Mesenteric fat pad (tissue), 1 donor: ENCODE measurements around the gene VWC2. TPM values are rescaled to one million over a fixed set of nuclear protein-coding genes. Genes with fewer than 3 reads are reported as not detected.
"Not testable (repeated sequence)": the region's sequence is repeated elsewhere in the genome, so short reads cannot be mapped to it uniquely, and the experiment has no call there.

Source experiments
- DNase-seq: peaks from one replicate; pipeline ENCODE4 v3.0.0-alpha.2; 2020; ENCODE audit warnings: low spot score
- total RNA-seq: library from RNA; stranded (reverse); fragmentation: NEBNext Ultra II Directional; extraction: Animal tissue kit (Norgen Biotek cat#: 25700); gene quantifications from one replicate; pipeline ENCODE4 v1.2.1, GENCODE V29; 2021
- donor health status: DM: yes; HTN: yes; CAD: no.

The VWC2 gene
- total RNA-seq, 1 donor from 2014 or later: not detected

GRCh38 chr7:49850921-49851613 lies 77.6 kb downstream of the VWC2 start:
- DNase-seq: no peak

- DNase-seq: not testable (repeated sequence)
Measured at GRCh38 chr7:49851614-49851934, 78.1 kb downstream of the VWC2 start.

- no peak for DNase-seq
Measured at GRCh38 chr7:49852619-49853462, 79.4 kb downstream of the VWC2 start.

GRCh38 chr7:49855281-49855980 lies 82.0 kb downstream of the VWC2 start:
- DNase-seq: no peak

- no peak for DNase-seq
Measured at GRCh38 chr7:49860293-49860692, 86.9 kb downstream of the VWC2 start.

GRCh38 chr7:49866076-49866735 lies 92.8 kb downstream of the VWC2 start:
- DNase-seq: no peak

GRCh38 chr7:49866910-49867309 lies 93.5 kb downstream of the VWC2 start:
- DNase-seq: no peak

GRCh38 chr7:49873420-49873819 lies 100.0 kb downstream of the VWC2 start:
- DNase-seq: no peak

- no peak for DNase-seq
Measured at GRCh38 chr7:49875336-49875735, 101.9 kb downstream of the VWC2 start.

GRCh38 chr7:49876202-49876601 lies 102.8 kb downstream of the VWC2 start:
- no peak for DNase-seq

- DNase-seq: no peak
Measured at GRCh38 chr7:49878089-49878488, 104.7 kb downstream of the VWC2 start.

- DNase-seq: no peak
Measured at GRCh38 chr7:49878627-49879026, 105.2 kb downstream of the VWC2 start.

GRCh38 chr7:49883933-49884332 lies 110.5 kb downstream of the VWC2 start:
- DNase-seq: no peak

GRCh38 chr7:49885593-49886285 lies 112.3 kb downstream of the VWC2 start:
- DNase-seq: no peak

- no peak for DNase-seq
Measured at GRCh38 chr7:49892481-49892880, 119.0 kb downstream of the VWC2 start.

- no peak for DNase-seq
Measured at GRCh38 chr7:49893131-49893530, 119.7 kb downstream of the VWC2 start.

GRCh38 chr7:49894543-49894942 lies 121.1 kb downstream of the VWC2 start:
- no peak for DNase-seq

GRCh38 chr7:49911909-49912308 lies 138.5 kb downstream of the VWC2 start:
- no peak for DNase-seq

- DNase-seq: no peak
Measured at GRCh38 chr7:49926720-49927119, 153.3 kb downstream of the VWC2 start.

- no peak for DNase-seq
Measured at GRCh38 chr7:49927631-49928030, 154.2 kb downstream of the VWC2 start.

GRCh38 chr7:49928787-49929186 lies 155.3 kb downstream of the VWC2 start:
- no peak for DNase-seq
